Transverse colon (tissue), 4 donors: ENCODE results near the gene SIK1.

Source experiments
- POLR2A ChIP-seq: fragments of 450-650 bp; IDR thresholded peaks from one replicate; pipeline ENCODE4 v1.6.1; 2016; ENCODE audit warnings: antibody characterized with exemption, mild to moderate bottlenecking, moderate library complexity
- POLR2AphosphoS5 ChIP-seq, 3 donors: sonication (generic); formaldehyde crosslinking; IDR thresholded peaks; one replicate each; pipeline ENCODE4 v1.6.1; 2016; ENCODE audit warnings: antibody characterized with exemption in 3 of 3
- TF ChIP-seq, protein P1 (sequence below), 5 experiments: fragments of 200-600 bp in 3 of 5; fragments of 450-650 bp in 2 of 5; sonication (generic) in 3 of 5; IDR thresholded peaks; 1 replicate in 2 of 5; 2 replicates in 3 of 5; pipeline ENCODE4 v1.5.1; 2016 to 2017; ENCODE audit warnings: antibody characterized with exemption in 5 of 5, inconsistent platforms in 3 of 5, mild to moderate bottlenecking in 2 of 5, moderate library complexity in 1 of 5

- TF ChIP-seq, protein P1, sequence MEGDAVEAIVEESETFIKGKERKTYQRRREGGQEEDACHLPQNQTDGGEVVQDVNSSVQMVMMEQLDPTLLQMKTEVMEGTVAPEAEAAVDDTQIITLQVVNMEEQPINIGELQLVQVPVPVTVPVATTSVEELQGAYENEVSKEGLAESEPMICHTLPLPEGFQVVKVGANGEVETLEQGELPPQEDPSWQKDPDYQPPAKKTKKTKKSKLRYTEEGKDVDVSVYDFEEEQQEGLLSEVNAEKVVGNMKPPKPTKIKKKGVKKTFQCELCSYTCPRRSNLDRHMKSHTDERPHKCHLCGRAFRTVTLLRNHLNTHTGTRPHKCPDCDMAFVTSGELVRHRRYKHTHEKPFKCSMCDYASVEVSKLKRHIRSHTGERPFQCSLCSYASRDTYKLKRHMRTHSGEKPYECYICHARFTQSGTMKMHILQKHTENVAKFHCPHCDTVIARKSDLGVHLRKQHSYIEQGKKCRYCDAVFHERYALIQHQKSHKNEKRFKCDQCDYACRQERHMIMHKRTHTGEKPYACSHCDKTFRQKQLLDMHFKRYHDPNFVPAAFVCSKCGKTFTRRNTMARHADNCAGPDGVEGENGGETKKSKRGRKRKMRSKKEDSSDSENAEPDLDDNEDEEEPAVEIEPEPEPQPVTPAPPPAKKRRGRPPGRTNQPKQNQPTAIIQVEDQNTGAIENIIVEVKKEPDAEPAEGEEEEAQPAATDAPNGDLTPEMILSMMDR (IDR thresholded peaks at IDR 0.05) = no peak
- no peak for TF ChIP-seq POLR2A
- TF ChIP-seq POLR2AphosphoS5 (IDR thresholded peaks at IDR 0.05) = no peak
These were observed 50.5 kb downstream of the SIK1 start for GRCh38 chr21:43376478-43376882.
